K562 (cell line): ENCODE results near the gene ANXA3. TPM values are rescaled to one million over a fixed set of nuclear protein-coding genes. Genes with fewer than 3 reads are reported as not detected.

Source experiments
- CXXC5 ChIP-seq: fragments of 250-450 bp; sonication (Bioruptor Pico); IDR thresholded peaks from 2 replicates; pipeline ENCODE4 v1.8.0; 2022; ENCODE audit warnings: inconsistent platforms, mild to moderate bottlenecking, moderate library complexity
- ERF ChIP-seq: fragments of 450-650 bp; formaldehyde crosslinking; IDR thresholded peaks from 2 replicates; pipeline ENCODE4 v1.4.0; 2020; ENCODE audit warnings: mild to moderate bottlenecking, mixed read lengths
- EWSR1 ChIP-seq: fragments of 450-650 bp; IDR thresholded peaks from 2 replicates; pipeline ENCODE4 v1.6.1; 2018; ENCODE audit warnings: borderline replicate concordance, mild to moderate bottlenecking, low read depth, moderate library complexity; ENCODE audit not compliant: partially characterized antibody
- JUND ChIP-seq, 2 experiments: IDR thresholded peaks; 2 replicates in 1 of 2; 3 replicates in 1 of 2; pipeline ENCODE4 v1.6.1; 2011; ENCODE audit warnings: borderline replicate concordance in 2 of 2, low read depth in 2 of 2, low read length in 2 of 2, improper control_type of control experiment in 1 of 2, missing biosample characterization in 1 of 2, missing genetic modification characterization in 1 of 2, missing genetic modification reagents in 1 of 2
- SMARCA4 ChIP-seq: fragments of 450-650 bp; IDR thresholded peaks from 2 replicates; pipeline ENCODE4 v1.6.1; 2016
- polyA plus RNA-seq, 8 experiments: library from polyadenylated mRNA; depleted of rRNA in 4 of 8; stranded (reverse) in 5 of 8; unstranded in 3 of 8; fragments of >200 nt; fragmentation: Nextera tagmentation in 2 of 8; fragmentation: Illumina TruSeq in 1 of 8; extraction: Ambion mirVana in 2 of 8; extraction: Trizol in 1 of 8; gene quantifications; 2 replicates each; pipeline versions ENCODE4 v1.2.1 to v1.2.3, GENCODE V29; 2011 to 2014; ENCODE audit warnings: inconsistent platforms in 1 of 8, missing spikeins in 1 of 8
- total RNA-seq, 7 experiments: library from RNA; depleted of rRNA in 6 of 7; stranded (reverse); fragments of >200 nt in 6 of 7; fragmentation: Illumina TruSeq in 2 of 7; extraction: Trizol in 2 of 7; gene quantifications; 2 replicates each; pipeline versions ENCODE4 v1.2.1 to v1.2.3, GENCODE V29; 2011 to 2021; ENCODE audit warnings: low replicate concordance in 1 of 7
- TF ChIP-seq, protein P1 (sequence below): fragments of 450-650 bp; IDR thresholded peaks from 2 replicates; pipeline ENCODE4 v1.6.1; 2018; ENCODE audit not compliant: partially characterized antibody
- TF ChIP-seq, protein P2 (sequence below): fragments of 450-650 bp; IDR thresholded peaks from 2 replicates; pipeline ENCODE4 v1.6.1; 2016; ENCODE audit warnings: antibody characterized with exemption
- TF ChIP-seq, protein P3 (sequence below): fragments of 450-650 bp; conservative IDR thresholded peaks from 2 replicates; pipeline ENCODE4 v1.6.1; 2016; ENCODE audit warnings: missing genetic modification characterization, low read depth, mild to moderate bottlenecking, missing compliant biosample characterization, moderate library complexity

Gene ANXA3
- total and polyA plus RNA-seq, 9 of the 15 experiments (the other 6 are each of a cell fraction or from before 2014, with no cell fraction given): 6.3 to 15.5 (median 9.8) TPM

DNA sequence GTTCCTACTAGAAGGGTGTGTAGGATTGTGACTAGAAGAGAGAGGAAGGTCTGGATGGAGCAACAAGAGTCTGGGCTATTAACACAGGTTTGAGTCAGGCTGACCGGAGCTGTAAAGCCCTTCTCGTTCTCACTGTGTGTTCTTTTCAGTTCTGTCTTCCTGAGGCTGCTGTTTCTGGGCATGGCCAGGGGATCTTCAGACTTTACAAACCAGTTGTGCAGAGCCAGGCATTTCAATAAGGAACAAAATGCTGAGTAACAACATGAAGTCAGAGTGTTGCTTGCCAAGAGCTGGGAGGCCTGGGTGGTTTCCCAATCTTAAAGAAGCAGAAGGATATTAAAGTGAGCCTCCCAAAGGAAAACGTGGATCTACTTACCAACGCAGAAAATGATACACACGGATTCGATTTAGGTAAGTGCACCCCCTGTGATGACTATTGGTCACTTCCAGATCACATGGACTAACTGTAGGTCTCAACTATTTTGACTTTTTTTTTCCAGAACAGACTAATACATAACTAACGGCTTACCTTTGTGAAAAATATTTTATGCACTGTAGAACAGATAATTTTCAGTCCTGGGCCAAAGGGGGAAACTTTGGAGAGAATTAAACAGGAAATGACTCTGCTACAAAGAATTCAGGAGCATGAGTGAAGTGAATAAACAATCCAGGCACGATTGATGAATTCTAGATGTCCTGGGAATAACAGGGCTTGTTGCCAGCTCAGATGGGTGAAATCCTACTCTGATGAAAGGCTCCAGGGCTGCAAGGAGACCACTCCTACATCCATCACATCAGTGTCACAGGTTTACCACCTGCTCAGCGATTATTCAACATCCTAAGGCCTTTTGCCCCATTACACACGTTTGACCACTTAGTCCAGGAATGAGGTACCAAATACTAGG lies 94.5 kb downstream of the ANXA3 start (continued):
- TF ChIP-seq, protein P1, sequence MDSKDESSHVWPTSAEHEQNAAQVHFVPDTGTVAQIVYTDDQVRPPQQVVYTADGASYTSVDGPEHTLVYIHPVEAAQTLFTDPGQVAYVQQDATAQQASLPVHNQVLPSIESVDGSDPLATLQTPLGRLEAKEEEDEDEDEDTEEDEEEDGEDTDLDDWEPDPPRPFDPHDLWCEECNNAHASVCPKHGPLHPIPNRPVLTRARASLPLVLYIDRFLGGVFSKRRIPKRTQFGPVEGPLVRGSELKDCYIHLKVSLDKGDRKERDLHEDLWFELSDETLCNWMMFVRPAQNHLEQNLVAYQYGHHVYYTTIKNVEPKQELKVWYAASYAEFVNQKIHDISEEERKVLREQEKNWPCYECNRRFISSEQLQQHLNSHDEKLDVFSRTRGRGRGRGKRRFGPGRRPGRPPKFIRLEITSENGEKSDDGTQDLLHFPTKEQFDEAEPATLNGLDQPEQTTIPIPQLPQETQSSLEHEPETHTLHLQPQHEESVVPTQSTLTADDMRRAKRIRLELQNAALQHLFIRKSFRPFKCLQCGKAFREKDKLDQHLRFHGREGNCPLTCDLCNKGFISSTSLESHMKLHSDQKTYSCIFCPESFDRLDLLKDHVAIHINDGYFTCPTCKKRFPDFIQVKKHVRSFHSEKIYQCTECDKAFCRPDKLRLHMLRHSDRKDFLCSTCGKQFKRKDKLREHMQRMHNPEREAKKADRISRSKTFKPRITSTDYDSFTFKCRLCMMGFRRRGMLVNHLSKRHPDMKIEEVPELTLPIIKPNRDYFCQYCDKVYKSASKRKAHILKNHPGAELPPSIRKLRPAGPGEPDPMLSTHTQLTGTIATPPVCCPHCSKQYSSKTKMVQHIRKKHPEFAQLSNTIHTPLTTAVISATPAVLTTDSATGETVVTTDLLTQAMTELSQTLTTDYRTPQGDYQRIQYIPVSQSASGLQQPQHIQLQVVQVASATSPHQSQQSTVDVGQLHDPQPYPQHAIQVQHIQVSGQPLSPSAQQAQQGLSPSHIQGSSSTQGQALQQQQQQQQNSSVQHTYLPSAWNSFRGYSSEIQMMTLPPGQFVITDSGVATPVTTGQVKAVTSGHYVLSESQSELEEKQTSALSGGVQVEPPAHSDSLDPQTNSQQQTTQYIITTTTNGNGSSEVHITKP: peak; percentile 90
- TF ChIP-seq, protein P2, sequence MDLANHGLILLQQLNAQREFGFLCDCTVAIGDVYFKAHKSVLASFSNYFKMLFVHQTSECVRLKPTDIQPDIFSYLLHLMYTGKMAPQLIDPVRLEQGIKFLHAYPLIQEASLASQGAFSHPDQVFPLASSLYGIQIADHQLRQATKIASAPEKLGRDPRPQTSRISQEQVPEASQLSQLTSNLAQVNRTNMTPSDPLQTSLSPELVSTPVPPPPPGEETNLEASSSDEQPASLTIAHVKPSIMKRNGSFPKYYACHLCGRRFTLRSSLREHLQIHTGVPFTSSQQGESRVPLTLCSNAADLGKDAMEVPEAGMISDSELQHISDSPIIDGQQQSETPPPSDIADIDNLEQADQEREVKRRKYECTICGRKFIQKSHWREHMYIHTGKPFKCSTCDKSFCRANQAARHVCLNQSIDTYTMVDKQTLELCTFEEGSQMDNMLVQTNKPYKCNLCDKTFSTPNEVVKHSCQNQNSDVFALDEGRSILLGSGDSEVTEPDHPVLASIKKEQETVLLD: peak; percentile 32; the same call in 1 of the 2 replicates
- peak; percentile 72; the same call in 1 of the 2 replicates for TF ChIP-seq SMARCA4
- no peak for TF ChIP-seq ERF (CRISPR knock-in tag)
- TF ChIP-seq CXXC5 (CRISPR knock-in tag): 0 out of 2 replicates have a peak, but pooled peaks have one; percentile 18
- TF ChIP-seq, protein P3, sequence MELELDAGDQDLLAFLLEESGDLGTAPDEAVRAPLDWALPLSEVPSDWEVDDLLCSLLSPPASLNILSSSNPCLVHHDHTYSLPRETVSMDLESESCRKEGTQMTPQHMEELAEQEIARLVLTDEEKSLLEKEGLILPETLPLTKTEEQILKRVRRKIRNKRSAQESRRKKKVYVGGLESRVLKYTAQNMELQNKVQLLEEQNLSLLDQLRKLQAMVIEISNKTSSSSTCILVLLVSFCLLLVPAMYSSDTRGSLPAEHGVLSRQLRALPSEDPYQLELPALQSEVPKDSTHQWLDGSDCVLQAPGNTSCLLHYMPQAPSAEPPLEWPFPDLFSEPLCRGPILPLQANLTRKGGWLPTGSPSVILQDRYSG (tag): peak; percentile 13; the same call in 1 of the 2 replicates
- no peak for TF ChIP-seq EWSR1
- peak; percentile 2; the same call in 1 of the 2 replicates for TF ChIP-seq JUND (IDR thresholded peaks at IDR 0.05; ENCODE audit: borderline replicate concordance, low read depth, low read length)
- TF ChIP-seq JUND (tag; IDR thresholded peaks at IDR 0.05; ENCODE audit: borderline replicate concordance, low read depth, low read length): no peak; the same call in 1 of the 3 replicates
